Measurements from ENCODE around the gene THRA. TPM values are rescaled to one million over a fixed set of nuclear protein-coding genes. Genes with fewer than 3 reads are reported as not detected.

Gene THRA
- polyA plus RNA-seq, 1 of the 3 experiments (the other 2 are of a cell fraction): 23.1 TPM

DNA sequence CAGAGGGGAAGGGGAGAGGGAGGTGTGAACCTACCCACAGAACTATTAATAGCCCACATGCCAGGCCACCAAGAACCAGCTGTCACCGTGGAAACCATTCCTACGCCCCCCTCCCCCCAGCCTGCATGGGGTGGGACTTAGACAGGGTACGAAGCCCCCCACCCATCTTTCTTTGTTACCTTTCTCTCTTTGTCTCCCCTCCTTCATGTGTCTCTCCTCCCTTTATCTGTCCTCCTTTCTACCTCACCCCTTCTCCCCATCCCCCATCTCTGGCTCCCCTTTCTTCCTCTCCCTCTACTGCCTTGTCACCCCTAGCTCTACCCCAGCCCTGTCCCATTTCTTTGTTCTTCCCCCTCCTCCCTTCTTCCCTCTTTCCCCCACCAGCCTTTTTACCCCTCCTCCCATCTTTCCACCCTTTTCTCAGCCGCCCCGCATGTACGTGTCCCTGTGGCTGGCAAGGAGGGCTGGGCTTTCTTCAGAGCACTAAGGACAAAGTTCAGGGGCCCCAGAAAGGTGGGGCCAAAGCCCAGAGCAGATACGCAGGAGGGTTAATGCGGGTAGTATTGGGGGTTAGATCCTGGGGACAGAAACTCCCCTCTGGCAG is 8.0 kb downstream of the THRA start:
- Histone ChIP-seq H3K27ac (ENCODE audit: low read depth in 2 of 2, low read length in 1 of 2) (peak overlapping the region in 1 of 2 experiments; percentile 93; a peak in 2 of 4 replicates), H3K9me3 (no peaks in the 10 kb centered on the region), H3K27me3 (ENCODE audit: insufficient read depth) (no peaks in the 10 kb centered on the region), H4K20me1 (ENCODE audit: insufficient read depth) (0 out of 2 replicates have a peak, but pooled peaks cover 3% of the 10 kb centered on the region), H2AFZ (ENCODE audit: low read depth) (no peak overlapping the region), H3K4me3 (ENCODE audit: low read depth in 2 of 2, low read length in 1 of 2) (no peak overlapping the region), H3K9me2 (no peaks in the 10 kb centered on the region), H3F3A (replicated peaks; ENCODE audit: insufficient read depth) (peaks cover 14% of the 10 kb centered on the region), H3K79me2 (ENCODE audit: insufficient read depth) (peaks cover 51% of the 10 kb centered on the region; the same call in 1 of the 2 replicates), H3K4me1 (ENCODE audit: control insufficient read depth in 1 of 2, insufficient read depth in 2 of 2, low read depth in 1 of 2, low read length in 1 of 2) (peaks cover 57 to 77% of the 10 kb centered on the region in 2 experiments; a peak in 3 of 4 replicates), H3K9ac (no peak overlapping the region), H3K4me2 (peak overlapping the region; percentile 81), H3K36me3 (replicated peaks in 1 of 2; ENCODE audit: control insufficient read depth in 1 of 2, insufficient read depth in 2 of 2, low read length in 1 of 2) (no peaks in the 10 kb centered on the region)
- ChIA-PET POLR2A (no interaction called here), CTCF (interaction anchor here (0.7 to 9.3 kb wide), 7 partner anchors 7 to 370 kb away, joined by 3 to 160 read pairs (median 6); partner anchors contain the start of gene THRA)
- TF ChIP-seq CHD2 (IDR thresholded peaks at IDR 0.05; ENCODE audit: low read length, partially characterized antibody) (no peak), RXRA (IDR thresholded peaks at IDR 0.05; ENCODE audit: borderline replicate concordance, low read depth) (no peak), FOXM1 (IDR thresholded peaks at IDR 0.05; ENCODE audit: low read depth) (no peak), FOSL2 (IDR thresholded peaks at IDR 0.05; ENCODE audit: borderline replicate concordance, low read depth) (no peak), GABPA (IDR thresholded peaks at IDR 0.05; ENCODE audit: low read depth) (no peak), MXI1 (IDR thresholded peaks at IDR 0.05; ENCODE audit: low read depth, low read length) (no peak), RCOR1 (IDR thresholded peaks at IDR 0.05; ENCODE audit: low read length) (no peak), GATA2 (CRISPR knock-in tag; IDR thresholded peaks at IDR 0.05) (no peak), SIN3A (IDR thresholded peaks at IDR 0.05; ENCODE audit: borderline replicate concordance, low read depth, low read length) (no peak), TEAD4 (IDR thresholded peaks at IDR 0.05; ENCODE audit: borderline replicate concordance, insufficient read depth) (no peak), FOXJ3 (CRISPR knock-in tag; IDR thresholded peaks at IDR 0.05) (no peak)
- TF ChIP-seq, protein P1, sequence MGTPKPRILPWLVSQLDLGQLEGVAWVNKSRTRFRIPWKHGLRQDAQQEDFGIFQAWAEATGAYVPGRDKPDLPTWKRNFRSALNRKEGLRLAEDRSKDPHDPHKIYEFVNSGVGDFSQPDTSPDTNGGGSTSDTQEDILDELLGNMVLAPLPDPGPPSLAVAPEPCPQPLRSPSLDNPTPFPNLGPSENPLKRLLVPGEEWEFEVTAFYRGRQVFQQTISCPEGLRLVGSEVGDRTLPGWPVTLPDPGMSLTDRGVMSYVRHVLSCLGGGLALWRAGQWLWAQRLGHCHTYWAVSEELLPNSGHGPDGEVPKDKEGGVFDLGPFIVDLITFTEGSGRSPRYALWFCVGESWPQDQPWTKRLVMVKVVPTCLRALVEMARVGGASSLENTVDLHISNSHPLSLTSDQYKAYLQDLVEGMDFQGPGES (IDR thresholded peaks at IDR 0.05; ENCODE audit: low read depth, low read length): no peak
- TF ChIP-seq, protein P2, sequence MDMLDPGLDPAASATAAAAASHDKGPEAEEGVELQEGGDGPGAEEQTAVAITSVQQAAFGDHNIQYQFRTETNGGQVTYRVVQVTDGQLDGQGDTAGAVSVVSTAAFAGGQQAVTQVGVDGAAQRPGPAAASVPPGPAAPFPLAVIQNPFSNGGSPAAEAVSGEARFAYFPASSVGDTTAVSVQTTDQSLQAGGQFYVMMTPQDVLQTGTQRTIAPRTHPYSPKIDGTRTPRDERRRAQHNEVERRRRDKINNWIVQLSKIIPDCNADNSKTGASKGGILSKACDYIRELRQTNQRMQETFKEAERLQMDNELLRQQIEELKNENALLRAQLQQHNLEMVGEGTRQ (IDR thresholded peaks at IDR 0.05; ENCODE audit: borderline replicate concordance, low read depth, low read length): no peak
- TF ChIP-seq, protein P3, sequence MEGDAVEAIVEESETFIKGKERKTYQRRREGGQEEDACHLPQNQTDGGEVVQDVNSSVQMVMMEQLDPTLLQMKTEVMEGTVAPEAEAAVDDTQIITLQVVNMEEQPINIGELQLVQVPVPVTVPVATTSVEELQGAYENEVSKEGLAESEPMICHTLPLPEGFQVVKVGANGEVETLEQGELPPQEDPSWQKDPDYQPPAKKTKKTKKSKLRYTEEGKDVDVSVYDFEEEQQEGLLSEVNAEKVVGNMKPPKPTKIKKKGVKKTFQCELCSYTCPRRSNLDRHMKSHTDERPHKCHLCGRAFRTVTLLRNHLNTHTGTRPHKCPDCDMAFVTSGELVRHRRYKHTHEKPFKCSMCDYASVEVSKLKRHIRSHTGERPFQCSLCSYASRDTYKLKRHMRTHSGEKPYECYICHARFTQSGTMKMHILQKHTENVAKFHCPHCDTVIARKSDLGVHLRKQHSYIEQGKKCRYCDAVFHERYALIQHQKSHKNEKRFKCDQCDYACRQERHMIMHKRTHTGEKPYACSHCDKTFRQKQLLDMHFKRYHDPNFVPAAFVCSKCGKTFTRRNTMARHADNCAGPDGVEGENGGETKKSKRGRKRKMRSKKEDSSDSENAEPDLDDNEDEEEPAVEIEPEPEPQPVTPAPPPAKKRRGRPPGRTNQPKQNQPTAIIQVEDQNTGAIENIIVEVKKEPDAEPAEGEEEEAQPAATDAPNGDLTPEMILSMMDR (IDR thresholded peaks at IDR 0.05): no peak
- TF ChIP-seq, protein P4, sequence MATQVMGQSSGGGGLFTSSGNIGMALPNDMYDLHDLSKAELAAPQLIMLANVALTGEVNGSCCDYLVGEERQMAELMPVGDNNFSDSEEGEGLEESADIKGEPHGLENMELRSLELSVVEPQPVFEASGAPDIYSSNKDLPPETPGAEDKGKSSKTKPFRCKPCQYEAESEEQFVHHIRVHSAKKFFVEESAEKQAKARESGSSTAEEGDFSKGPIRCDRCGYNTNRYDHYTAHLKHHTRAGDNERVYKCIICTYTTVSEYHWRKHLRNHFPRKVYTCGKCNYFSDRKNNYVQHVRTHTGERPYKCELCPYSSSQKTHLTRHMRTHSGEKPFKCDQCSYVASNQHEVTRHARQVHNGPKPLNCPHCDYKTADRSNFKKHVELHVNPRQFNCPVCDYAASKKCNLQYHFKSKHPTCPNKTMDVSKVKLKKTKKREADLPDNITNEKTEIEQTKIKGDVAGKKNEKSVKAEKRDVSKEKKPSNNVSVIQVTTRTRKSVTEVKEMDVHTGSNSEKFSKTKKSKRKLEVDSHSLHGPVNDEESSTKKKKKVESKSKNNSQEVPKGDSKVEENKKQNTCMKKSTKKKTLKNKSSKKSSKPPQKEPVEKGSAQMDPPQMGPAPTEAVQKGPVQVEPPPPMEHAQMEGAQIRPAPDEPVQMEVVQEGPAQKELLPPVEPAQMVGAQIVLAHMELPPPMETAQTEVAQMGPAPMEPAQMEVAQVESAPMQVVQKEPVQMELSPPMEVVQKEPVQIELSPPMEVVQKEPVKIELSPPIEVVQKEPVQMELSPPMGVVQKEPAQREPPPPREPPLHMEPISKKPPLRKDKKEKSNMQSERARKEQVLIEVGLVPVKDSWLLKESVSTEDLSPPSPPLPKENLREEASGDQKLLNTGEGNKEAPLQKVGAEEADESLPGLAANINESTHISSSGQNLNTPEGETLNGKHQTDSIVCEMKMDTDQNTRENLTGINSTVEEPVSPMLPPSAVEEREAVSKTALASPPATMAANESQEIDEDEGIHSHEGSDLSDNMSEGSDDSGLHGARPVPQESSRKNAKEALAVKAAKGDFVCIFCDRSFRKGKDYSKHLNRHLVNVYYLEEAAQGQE (IDR thresholded peaks at IDR 0.05; ENCODE audit: low read depth, low read length): no peak
- DNase-seq: no peak
- 69% methylated on average over 8 of the region's 8 CpGs for WGBS (ENCODE audit: low lambda C conversion rate)

All from SK-N-SH (cell line).